Measurements from ENCODE around the gene CTNNBL1.

- no peak for TF ChIP-seq YY1 (IDR thresholded peaks at IDR 0.05; ENCODE audit: insufficient read depth, insufficient read length)
- no peak for TF ChIP-seq SUZ12 (IDR thresholded peaks at IDR 0.05; ENCODE audit: extremely low read depth, insufficient read depth, insufficient read length)
Observed at GRCh38 chr20:37736132-37736531, 42.3 kb downstream of the CTNNBL1 start.

All from NT2/D1 (cell line).